Cerebellar nuclear complex (tissue), 1 donor: ENCODE measurements around the gene PSORS1C2.
"Not testable (repeated sequence)": the region's sequence is repeated elsewhere in the genome, so short reads cannot be mapped to it uniquely, and the experiment has no call there.

Experiments used
- DNase-seq, 2 experiments: peaks; one replicate each; lab custom pipeline; 2025; lab: John Stamatoyannopoulos, UW

PSORS1C2 gene

DNA sequence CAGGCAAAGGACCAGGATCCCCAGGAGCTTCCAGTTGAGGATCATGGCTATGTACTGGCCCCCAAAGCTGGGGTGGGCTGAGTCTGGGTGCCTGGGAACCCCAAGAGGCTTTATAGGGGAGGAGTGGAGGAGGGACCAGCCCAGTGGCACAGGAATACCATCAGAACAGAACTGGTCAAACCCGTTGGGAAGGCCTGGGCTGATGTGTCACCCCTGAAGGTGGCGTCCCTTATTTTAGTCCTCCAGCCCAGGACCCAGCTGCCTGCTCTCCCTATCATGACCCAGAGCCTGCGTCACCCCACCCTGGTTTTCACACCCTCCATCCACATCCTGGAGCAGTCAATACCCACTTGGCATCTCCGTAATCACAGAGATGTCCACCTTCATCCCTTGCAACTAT lies at the start of gene PSORS1C2:
TSS of gene PSORS1C2 (minus strand) at position 85 of the 400 bp plus-strand sequence. CDS start at position 45, 40 bp downstream.
- DNase-seq = no peak

GRCh38 chr6:31187780-31188194 lies 48.9 kb upstream of the PSORS1C2 start:
- DNase-seq = no peak

GRCh38 chr6:31186052-31186734 lies 47.3 kb upstream of the PSORS1C2 start:
- DNase-seq = no peak

DNA sequence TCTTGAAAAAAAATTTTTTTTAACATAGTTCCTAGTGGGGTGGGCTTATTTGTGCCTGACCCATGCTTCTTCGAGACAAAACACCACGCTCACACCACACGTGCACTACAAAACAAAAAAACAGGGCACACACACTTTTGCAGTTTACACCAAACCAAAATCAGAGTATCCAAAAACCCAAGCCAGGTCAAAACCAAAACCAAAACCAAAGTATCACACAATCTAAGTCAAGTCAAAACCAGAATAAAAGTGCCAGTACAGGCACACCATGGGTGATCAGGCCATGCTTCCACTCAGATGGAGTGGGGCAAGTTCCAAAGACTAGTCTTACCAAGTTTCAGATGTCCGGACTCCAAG lies 46.8 kb upstream of the PSORS1C2 start:
- DNase-seq = not testable (repeated sequence)

DNA sequence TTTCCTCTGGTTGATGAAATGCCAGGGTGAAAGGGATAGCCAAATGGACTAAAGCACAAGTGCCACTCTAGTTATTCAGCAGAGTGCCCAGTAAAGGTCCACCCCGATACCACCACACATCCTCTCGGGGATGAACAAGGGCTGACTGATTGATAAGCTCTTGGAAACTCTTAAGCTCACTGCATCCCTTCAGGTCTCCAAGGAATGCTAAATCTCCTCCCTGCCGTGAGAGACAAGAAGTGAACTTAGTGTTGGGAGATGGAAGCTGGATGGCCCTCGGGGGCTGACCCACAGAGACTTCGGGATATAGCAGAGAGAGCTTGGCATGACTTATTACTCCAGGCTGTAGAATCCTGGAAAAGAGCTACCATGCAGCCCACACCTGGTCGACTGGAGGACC lies 45.0 kb upstream of the PSORS1C2 start:
- not testable (repeated sequence) for DNase-seq

DNA sequence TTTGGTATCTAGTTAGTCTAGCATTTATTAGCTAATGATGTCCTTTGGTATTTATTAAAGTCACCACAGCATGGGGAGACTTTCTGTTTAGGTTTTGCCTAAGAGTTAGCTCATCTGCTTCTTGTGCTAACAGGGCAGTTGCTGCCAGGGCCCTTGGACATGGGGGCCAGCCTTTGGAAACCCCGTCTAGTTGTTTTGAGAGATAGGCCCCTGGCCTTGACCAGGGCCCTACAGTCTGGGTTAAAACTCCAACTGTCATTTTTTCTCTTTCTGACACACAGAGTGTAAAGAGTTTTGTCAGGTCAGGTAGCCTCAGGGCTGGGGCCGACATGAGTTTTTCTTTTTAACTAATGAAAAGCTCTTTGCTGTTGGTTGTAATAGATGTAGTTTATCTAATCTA lies 44.4 kb upstream of the PSORS1C2 start:
- not testable (repeated sequence) for DNase-seq

DNA sequence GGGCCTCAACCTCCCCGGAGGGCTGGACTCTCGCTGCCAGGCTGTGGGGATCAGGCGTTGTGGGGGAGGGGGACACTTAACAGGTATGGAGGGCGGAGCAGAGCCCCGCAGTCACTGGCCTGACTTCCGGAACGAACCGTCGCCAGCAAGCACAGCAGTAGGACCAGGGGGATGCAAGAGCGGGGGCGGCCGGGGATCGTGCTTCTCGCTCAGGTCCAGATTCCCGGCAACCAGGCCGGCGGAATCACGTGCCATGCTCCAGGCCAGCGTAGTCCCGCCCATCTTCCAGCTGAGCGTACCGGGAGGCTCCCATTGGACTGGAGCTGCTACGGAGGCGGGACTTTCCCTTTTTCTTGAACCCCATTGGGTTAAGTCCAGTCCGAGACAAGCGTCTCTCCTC lies 41.6 kb upstream of the PSORS1C2 start:
- DNase-seq = no peak

- no peak for DNase-seq
Measured at GRCh38 chr6:31179896-31180295, 41.0 kb upstream of the PSORS1C2 start.

- no peak for DNase-seq
Measured at GRCh38 chr6:31179042-31179386, 40.1 kb upstream of the PSORS1C2 start.

GRCh38 chr6:31178143-31179041 lies 39.5 kb upstream of the PSORS1C2 start:
- no peak for DNase-seq

- no peak for DNase-seq
Measured at GRCh38 chr6:31175971-31176370, 37.1 kb upstream of the PSORS1C2 start.

- no peak for DNase-seq
Measured at GRCh38 chr6:31174378-31174777, 35.5 kb upstream of the PSORS1C2 start.

DNA sequence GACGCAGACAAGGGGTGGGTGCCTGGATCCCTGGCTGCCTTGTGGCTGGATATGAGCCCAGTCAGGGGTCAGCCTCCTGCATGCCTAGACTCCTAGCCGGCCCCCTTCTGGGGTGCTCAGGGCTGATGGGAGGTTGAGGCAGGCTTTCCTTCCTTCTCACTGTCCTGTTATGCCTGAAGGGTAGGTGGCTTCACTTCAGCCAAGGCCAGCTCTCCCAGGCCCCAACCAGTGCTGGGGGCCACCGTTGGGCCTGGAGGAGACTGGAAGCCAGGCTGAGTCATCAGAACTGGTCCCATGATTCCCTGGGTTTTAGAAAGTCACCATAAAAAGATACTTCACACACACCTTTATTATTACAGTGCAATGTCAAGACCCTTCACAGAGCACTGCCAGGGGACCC lies 34.5 kb upstream of the PSORS1C2 start:
- no peak for DNase-seq

DNA sequence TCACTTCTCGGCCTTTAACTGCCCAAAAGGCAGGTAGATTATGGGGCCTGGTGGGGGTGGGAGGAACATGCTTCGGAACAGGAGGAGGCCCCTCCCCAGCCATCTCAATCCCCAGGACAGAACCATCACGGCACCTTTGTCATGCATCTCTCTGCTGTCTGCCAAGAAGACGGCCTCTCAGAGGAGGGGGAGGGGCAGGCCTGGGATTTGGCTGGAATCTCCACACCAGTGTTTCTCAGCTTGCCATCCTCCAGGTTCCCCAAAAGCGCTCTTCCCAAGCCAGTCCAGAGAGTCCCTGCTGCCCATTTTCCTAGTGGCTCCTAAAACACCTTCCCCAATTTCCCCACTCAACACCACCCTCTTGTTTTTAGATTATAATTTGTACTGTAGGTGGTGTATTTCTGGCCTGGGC lies 34.1 kb upstream of the PSORS1C2 start:
- DNase-seq = no peak

DNA sequence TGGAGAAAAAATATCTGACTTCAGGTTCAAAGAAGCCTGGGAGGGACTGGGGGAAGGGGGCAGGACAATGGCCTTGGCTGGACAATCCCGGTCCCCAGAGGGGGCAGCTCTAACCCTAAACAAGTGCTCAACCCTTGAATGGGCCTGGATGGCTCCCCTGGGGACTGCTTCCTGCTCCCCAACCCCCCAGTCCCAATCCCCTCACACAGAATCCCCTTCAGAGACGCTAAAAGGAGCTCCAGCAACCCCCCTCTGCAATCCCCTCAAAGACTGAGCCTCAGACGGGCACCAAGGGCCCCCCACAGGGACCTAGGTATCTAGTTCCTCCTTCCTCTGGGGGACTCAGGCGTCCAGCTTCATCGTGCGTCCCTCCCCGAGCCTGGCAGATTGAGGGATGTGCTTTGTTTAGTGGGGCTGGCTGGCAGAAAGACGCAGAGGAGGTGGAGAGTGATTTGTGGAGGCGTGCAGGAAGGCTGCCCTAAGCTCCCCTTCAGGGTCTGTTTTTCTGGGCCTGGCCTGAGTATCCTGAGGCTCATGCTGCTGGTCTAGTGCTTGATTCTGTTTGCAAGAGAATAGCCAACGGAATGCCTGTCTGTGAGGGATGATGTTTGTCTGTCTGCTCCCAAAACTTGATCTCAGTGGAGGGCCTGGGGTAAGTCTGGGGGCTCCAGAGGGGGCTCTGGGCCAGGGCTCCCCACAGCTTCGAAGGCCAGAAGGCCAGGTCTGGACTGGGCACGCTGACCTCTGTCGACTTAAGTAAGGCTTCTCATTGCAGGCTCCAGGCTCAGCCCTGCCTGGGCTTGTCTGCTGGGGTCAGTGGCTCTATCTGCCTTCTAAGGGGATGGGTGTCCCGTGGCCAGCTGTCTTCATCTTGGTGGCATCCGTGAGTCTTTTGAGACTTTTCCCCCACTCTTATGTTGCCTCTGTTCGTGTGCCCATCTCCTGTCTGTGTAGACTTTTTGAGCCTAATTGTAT lies 33.4 kb upstream of the PSORS1C2 start:
- no peak for DNase-seq

DNA sequence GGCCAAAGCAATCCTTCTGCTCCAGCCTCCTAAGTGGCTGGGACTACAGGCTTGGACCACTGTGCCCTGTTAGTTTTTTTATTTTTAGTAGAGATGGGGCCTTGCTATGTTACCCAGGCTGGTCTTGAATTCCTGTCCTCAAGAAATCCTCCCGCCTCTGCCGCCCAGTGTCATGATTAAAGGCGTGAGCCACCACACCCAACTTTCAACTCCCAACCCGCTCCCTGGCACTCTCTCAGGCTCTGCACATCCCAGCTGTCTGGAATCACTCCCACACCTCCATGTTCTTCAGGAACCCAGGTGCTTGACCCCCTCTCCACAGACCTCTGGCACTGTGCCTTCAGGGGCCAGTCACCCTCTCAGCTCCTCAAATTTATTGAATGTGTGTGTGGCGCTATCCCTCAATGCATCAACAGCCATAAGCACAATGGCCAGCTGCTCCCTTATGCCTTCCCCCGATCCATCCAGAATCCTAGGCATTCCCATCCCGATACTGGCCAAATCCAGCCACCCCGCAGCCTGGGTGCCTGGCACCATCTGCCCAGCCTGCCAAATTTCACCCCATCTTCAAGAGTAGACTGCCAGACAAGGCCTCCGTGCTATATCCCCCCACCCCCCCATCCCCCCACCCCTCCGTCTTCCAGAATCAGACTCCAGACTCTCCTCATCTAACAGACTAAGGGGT lies 32.3 kb upstream of the PSORS1C2 start:
- no peak for DNase-seq

DNA sequence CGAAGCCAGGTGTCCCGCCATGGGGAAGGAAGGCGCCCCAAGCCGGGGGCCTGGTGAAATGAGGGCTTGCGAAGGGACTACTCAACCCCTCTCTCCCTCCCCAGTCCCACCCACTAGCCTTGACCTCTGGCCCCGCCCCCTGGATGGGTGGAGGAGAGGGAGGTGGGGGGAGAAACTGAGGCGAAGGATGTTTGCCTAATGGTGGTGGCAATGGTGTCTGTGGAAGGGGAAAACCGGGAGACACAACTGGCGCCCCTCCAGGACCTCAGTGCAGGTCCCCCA lies 31.7 kb upstream of the PSORS1C2 start, which contains the start of gene POU5F1:
TSS of gene POU5F1 (minus strand) at position 83 of the 282 bp plus-strand sequence. CDS start at position 21, 62 bp downstream.
- DNase-seq = no peak

- DNase-seq = not testable (repeated sequence)
Measured at GRCh38 chr6:31169858-31170599, 31.2 kb upstream of the PSORS1C2 start.

DNA sequence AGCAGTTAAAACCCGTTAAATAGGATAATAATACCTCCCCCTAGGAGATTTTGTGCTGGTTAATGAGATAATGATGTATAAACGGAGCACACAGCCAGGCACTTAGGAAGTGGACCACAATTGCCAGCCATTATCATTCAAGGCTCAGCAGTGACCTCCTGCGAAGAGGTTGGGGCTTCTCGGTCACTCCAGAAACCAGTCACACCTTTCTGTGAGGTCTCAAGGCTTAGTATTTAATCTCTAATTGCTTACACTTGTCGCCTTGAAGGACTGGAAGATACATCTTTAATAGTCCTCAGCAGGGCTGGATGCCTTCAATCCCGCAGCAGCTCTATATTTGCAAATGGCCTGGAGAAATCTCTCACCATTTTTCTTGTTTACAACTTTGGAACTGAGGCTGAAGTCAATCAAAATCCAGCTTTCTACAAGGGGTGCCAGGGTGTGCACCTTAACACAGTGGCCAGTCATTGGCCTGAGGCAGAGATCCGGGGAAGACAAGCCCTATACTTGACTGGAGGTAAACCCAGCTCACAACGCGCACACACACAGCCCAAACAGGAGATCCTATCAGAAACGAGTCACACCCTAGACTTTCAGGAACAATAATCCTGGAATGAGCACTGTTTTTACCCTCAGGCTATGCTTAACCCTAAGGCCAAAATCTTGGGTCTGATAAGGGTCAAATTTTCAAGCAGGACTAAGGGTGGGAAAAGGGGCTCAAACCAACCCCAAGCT lies 30.4 kb upstream of the PSORS1C2 start:
- no peak for DNase-seq

GRCh38 chr6:31168606-31169005 lies 29.7 kb upstream of the PSORS1C2 start:
- no peak for DNase-seq
